MM.1S (cell line): ENCODE measurements around the gene LRRC8A.

ENCODE experiments used
- CTCF ChIP-seq: fragments of 300-600 bp; sonication (generic); IDR thresholded peaks from 2 replicates; pipeline ENCODE4 v1.5.1; 2016; ENCODE audit warnings: antibody characterized with exemption, low read length, mixed read lengths
- EZH2 ChIP-seq: fragments of 300-600 bp; sonication (generic); optimal IDR thresholded peaks from 2 replicates; pipeline ENCODE3; 2017; ENCODE audit warnings: low read depth, mild to moderate bottlenecking, antibody characterized with exemption, low read length, mixed read lengths
- EZH2phosphoT487 ChIP-seq: fragments of 300-600 bp; sonication (generic); IDR thresholded peaks from 2 replicates; pipeline ENCODE4 v1.6.1; 2018; ENCODE audit warnings: antibody characterized with exemption, low read length

- no peak for TF ChIP-seq CTCF
- TF ChIP-seq EZH2, result no peak
- no peak for TF ChIP-seq EZH2phosphoT487
Measured at GRCh38 chr9:128920381-128921058, 38.6 kb downstream of the LRRC8A start, which contains the start of gene PHYHD1.
